Measurements from ENCODE around the gene GGACT.

Gene GGACT

GRCh38 chr13:100588331-100589177 is at the start of gene GGACT:
Gene GGACT, minus strand, starts transcription at chr13:100588789. Its CDS starts 56,198 bp downstream, at chr13:100532591.
- TF ChIP-seq, protein P1, sequence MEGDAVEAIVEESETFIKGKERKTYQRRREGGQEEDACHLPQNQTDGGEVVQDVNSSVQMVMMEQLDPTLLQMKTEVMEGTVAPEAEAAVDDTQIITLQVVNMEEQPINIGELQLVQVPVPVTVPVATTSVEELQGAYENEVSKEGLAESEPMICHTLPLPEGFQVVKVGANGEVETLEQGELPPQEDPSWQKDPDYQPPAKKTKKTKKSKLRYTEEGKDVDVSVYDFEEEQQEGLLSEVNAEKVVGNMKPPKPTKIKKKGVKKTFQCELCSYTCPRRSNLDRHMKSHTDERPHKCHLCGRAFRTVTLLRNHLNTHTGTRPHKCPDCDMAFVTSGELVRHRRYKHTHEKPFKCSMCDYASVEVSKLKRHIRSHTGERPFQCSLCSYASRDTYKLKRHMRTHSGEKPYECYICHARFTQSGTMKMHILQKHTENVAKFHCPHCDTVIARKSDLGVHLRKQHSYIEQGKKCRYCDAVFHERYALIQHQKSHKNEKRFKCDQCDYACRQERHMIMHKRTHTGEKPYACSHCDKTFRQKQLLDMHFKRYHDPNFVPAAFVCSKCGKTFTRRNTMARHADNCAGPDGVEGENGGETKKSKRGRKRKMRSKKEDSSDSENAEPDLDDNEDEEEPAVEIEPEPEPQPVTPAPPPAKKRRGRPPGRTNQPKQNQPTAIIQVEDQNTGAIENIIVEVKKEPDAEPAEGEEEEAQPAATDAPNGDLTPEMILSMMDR (IDR thresholded peaks at IDR 0.05; ENCODE audit: borderline replicate concordance, insufficient read depth, low read depth, low read length) = peak; percentile 91
- peak within 1 kb of the TSS; percentile 66 for H3K4me3 ChIP-seq (ENCODE audit: low read depth, low read length)

DNA sequence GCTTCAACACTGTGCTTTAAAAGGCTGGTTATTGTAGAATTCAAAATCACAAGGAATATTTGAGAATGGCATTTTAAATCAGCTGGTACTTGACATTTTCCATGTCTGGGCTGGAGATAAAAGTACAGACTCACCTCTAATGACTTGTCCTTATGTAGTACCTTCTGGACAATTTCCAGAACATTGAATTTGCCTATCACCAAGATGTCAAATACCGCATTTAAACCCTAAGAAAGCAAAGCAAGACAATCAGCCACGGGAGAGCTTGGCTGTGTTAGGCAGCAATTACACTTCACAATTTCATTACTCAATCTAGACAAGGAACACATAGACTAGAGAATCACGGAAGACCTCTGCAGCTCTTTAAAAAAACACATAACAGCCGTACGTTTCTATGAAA is 49.2 kb upstream of the GGACT start:
- no peak overlapping the region for H3K4me3 ChIP-seq (ENCODE audit: low read depth, low read length)
- TF ChIP-seq, protein P1 (IDR thresholded peaks at IDR 0.05; ENCODE audit: borderline replicate concordance, insufficient read depth, low read depth, low read length) = no peak

GRCh38 chr13:100637380-100637779 is 48.8 kb upstream of the GGACT start:
- no peak overlapping the region for H3K4me3 ChIP-seq (ENCODE audit: low read depth, low read length)
- TF ChIP-seq, protein P1 (IDR thresholded peaks at IDR 0.05; ENCODE audit: borderline replicate concordance, insufficient read depth, low read depth, low read length) = no peak

- H3K4me3 ChIP-seq (ENCODE audit: low read depth, low read length) = no peak overlapping the region
- TF ChIP-seq, protein P1 (IDR thresholded peaks at IDR 0.05; ENCODE audit: borderline replicate concordance, insufficient read depth, low read depth, low read length) = no peak
These were observed 47.9 kb upstream of the GGACT start for GRCh38 chr13:100636441-100636840.

- no peak overlapping the region for H3K4me3 ChIP-seq (ENCODE audit: low read depth, low read length)
- TF ChIP-seq, protein P1 (IDR thresholded peaks at IDR 0.05; ENCODE audit: borderline replicate concordance, insufficient read depth, low read depth, low read length) = no peak
These were observed 47.4 kb upstream of the GGACT start for GRCh38 chr13:100636004-100636403.

- no peak overlapping the region for H3K4me3 ChIP-seq (ENCODE audit: low read depth, low read length)
- TF ChIP-seq, protein P1 (IDR thresholded peaks at IDR 0.05; ENCODE audit: borderline replicate concordance, insufficient read depth, low read depth, low read length) = no peak
These were observed 46.1 kb upstream of the GGACT start for GRCh38 chr13:100634696-100635095.

- no peak overlapping the region for H3K4me3 ChIP-seq (ENCODE audit: low read depth, low read length)
- TF ChIP-seq, protein P1 (IDR thresholded peaks at IDR 0.05; ENCODE audit: borderline replicate concordance, insufficient read depth, low read depth, low read length) = no peak
These were observed 44.9 kb upstream of the GGACT start for GRCh38 chr13:100633461-100633860.
